DMS79 treated with DMSO at 0.1 percent for 48 hours (cell line): ENCODE results near the gene ZNF773.
"Not testable (repeated sequence)": the region's sequence is repeated elsewhere in the genome, so short reads cannot be mapped to it uniquely, and the experiment has no call there.

Experiments used
- DNase-seq: peaks from one replicate; lab custom pipeline; 2025; lab: John Stamatoyannopoulos, UW

Gene ZNF773

GRCh38 chr19:57499680-57500395 lies at the start of gene ZNF773:
Gene ZNF773 (plus strand): TSS chr19:57499938. CDS start chr19:57500081, 143 bp downstream.
- DNase-seq, result peak; percentile 79

- no peak for DNase-seq
These were observed 47.4 kb upstream of the ZNF773 start for GRCh38 chr19:57452307-57452706.

- DNase-seq, result no peak
These were observed 33.9 kb upstream of the ZNF773 start for GRCh38 chr19:57465680-57466381.

- DNase-seq, result no peak
These were observed 33.2 kb upstream of the ZNF773 start for GRCh38 chr19:57466489-57466888.

GRCh38 chr19:57473646-57474045 lies 26.1 kb upstream of the ZNF773 start:
- DNase-seq, result no peak

- DNase-seq, result peak; percentile 67
These were observed 22.3 kb upstream of the ZNF773 start, which contains the start of gene ZNF772 for GRCh38 chr19:57477191-57478008. Gene ZNF772 (minus strand): TSS chr19:57477566. CDS start chr19:57477309, 257 bp downstream.

- DNase-seq, result peak; percentile 87
These were observed 12.1 kb upstream of the ZNF773 start, which contains the start of gene ZNF419 for GRCh38 chr19:57487477-57488298. Gene ZNF419 (plus strand): TSS chr19:57487750. CDS start chr19:57487951, 201 bp downstream.

GRCh38 chr19:57488299-57488644 lies 11.5 kb upstream of the ZNF773 start:
- not testable (repeated sequence) for DNase-seq

- not testable (repeated sequence) for DNase-seq
These were observed 432 bp upstream of the ZNF773 start for GRCh38 chr19:57499332-57499679.

GRCh38 chr19:57500400-57500799 lies 662 bp downstream of the ZNF773 start:
- DNase-seq, result not testable (repeated sequence)

- DNase-seq, result no peak
These were observed 6.4 kb downstream of the ZNF773 start for GRCh38 chr19:57506163-57506562.

- DNase-seq, result no peak
These were observed 11.7 kb downstream of the ZNF773 start for GRCh38 chr19:57511484-57511883.

GRCh38 chr19:57512845-57513244 lies 13.1 kb downstream of the ZNF773 start:
- no peak for DNase-seq

- no peak for DNase-seq
These were observed 15.5 kb downstream of the ZNF773 start for GRCh38 chr19:57515255-57515654.

GRCh38 chr19:57518021-57518420 lies 18.3 kb downstream of the ZNF773 start:
- DNase-seq, result not testable (repeated sequence)

- DNase-seq, result peak; percentile 91
These were observed 27.6 kb downstream of the ZNF773 start, which contains the start of gene ZNF549 for GRCh38 chr19:57527136-57527881. Gene ZNF549 (plus strand): TSS chr19:57527356. CDS start chr19:57527574, 218 bp downstream.

GRCh38 chr19:57537953-57538547 lies 38.3 kb downstream of the ZNF773 start:
- DNase-seq, result no peak

GRCh38 chr19:57546513-57546912 lies 46.8 kb downstream of the ZNF773 start:
- DNase-seq, result no peak

GRCh38 chr19:57552432-57552831 lies 52.7 kb downstream of the ZNF773 start:
- DNase-seq, result no peak

GRCh38 chr19:57557659-57558058 lies 57.9 kb downstream of the ZNF773 start:
- DNase-seq, result no peak
